GM21723 (cell line): Measurements from ENCODE around the gene GMPR2.

Experiments
- ATAC-seq: cut with Tn5 transposase; IDR thresholded peaks from one replicate; pipeline ENCODE4 v1.9.1; 2021; ENCODE audit warnings: mild to moderate bottlenecking, moderate library complexity; ENCODE audit not compliant: unreplicated experiment

GMPR2 gene

DNA sequence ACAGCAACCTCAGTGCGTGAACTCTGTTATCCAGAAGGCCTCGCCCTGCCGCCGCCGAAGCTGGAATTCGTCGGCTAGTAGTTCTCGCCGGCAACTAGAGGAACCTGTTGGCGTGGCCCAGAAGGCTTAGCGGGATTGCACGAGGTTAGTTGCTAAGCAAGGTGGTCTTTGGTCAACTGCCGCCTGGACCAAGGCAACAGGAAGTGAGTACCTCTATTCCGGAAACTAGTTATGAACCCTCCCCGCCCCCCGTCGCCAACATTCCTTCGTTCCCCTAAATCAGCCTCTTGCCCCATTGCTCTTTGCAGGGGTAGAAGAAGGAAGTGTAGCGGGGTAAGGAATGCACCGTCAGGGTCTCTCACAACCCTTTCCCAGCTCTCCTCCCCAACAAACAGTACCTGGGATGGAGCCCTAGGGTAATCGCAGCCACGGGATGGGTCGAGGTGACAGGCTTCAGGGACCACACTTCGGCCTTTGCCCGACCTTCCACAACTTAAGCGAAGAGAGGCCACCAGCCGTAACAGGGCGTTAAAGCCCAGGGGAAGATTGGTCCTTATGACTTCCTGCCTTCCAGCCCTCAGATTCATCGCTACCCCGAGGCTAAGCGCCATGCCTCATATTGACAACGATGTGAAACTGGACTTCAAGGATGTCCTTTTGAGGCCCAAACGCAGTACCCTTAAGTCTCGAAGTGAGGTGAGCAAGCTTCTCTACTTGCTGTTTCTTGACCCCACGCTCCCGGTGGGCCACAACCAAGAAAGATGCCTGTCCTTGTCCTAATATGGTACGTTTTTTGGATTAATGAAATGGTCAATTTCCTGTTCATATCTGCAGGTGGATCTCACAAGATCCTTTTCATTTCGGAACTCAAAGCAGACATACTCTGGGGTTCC, at the start of gene GMPR2:
Gene GMPR2 (plus strand): TSS at position 285 of the 893 bp plus-strand sequence. CDS start 325 bp downstream, at position 610.
- peak; percentile 58 for ATAC-seq

DNA sequence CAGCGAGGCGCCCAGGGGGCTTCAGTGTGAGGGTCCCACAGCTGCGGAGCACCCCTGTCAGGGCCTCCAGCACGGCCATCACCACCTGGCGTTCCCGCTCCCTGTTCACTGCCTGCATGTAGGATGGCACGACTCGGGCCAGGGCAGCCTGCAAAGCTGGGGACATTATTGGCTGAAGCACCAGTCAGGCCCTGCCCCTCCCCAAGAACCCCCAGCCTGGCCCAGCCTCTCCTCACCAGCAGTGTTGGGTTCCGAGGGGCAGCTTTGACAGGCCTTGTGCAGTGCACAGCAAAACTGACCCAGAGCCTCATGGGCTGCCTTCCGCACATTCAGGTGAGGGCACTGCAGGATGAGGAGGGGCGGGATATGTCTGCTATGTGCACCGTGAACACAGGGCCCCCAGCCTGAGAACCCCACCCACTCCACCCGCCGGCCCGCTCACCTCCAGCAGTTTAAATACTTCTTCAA, 49.7 kb upstream of the GMPR2 start:
- no peak for ATAC-seq

DNA sequence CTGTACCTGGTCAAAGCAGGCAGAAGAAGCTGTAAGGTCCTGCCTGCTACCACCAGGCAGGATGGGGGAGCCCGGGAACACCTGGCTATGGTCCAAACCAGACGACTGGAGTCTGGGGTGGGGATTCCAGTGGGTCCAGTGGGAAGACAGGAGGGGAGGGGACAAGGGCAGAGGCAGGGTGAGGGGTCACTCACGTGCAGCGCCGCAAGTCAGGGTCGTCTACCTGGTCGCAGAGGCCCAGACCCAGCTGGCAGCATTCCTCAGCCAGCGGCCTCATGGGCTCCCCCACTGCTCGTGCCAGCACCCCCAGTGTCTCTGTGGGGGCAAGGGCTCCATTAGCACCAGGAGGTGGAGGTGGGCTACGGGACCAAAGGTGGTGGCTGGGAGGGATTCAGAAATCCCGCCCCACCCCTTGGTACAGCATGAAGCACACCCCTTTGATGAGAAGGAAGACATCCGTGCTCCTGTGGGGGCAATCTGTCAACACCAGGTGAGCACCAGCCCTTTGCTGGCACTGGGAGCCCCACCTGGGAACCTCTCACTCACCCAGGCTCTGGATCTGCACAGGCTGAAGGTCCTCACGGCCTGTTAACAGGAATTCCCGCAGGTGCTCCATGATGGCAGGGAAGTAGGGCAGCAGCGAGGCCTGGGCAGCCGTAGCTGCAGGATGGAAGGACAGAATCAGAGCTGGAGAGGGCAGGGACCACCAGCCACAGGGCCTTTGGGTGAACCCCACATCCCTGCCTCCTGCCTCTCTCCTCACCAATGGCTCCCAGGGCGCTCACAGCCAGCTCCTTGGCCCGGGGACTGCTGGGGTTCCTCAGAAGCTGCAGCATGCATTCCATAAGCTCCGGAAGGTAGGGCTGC, 48.4 kb upstream of the GMPR2 start:
- no peak for ATAC-seq

DNA sequence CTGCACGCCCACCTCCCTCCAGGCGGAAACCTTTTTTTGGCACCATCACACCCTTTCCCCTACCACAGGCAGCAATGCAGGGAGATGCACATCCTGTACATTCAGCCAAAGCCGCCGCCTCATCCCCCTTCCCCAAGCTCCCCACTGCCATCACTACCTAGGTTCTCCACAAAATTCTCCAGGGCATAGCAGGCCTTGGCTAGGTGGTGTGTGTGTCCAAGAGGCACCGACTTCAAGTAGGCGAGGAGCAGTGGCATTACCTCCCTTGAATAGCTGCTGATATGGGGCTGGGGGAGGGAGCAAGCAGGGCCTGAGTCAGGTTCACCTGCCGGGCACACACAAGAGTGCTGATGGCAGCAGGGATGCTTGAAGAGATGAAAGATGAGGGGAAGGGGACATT, 47.7 kb upstream of the GMPR2 start:
- no peak for ATAC-seq

DNA sequence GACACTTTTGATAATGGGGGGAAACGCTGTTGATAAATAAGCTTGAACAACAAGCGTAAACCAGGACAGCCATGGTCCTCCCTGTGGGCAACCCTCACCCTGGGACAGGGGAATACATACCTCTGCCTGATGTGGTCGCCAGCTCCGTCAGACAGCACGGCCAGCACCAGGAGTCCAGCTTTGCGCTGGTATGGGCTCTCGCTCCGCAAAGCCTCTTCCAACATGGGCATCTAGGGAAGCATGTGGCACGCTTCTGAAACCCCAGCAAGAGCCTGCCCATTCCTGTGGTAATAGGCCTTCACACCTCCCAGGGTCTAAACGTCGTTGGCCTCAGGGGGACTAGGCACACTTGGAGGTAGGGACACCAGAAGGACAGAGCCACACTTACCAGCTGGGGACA, 47.0 kb upstream of the GMPR2 start:
- ATAC-seq = no peak

DNA sequence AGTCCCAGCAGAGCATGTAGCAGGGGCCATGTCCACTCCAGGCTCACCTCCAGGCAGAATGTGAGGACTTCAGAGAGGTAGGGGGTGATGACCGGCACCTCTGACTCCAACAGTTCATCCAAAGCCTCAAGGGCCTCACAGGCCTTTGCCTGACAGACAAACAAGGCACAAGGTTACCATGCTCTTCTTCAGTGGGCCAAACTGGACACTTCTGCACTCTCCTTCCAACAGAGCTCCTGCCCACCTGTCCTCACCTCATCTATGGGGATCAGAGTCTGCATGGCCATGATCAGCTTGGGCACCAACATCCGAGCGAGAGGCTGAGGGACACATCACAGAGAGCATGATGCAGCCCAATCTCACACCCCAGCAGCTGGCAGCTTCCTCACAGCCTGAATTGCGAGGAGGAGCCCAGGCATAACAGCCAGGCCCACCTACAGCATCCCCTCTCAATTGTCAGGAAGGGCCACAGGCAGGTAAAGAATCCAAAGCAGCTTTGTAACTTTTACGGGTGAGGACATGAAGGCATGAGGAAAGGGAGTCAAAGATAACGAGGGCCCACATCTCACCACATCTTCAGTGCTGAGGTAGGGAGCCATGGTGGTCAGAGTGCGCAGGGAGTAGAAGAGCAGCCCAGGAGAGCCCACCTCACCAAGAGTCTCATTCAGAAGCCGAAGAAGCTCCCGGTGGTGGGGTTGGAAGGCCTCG, 45.7 kb upstream of the GMPR2 start:
- ATAC-seq = no peak

DNA sequence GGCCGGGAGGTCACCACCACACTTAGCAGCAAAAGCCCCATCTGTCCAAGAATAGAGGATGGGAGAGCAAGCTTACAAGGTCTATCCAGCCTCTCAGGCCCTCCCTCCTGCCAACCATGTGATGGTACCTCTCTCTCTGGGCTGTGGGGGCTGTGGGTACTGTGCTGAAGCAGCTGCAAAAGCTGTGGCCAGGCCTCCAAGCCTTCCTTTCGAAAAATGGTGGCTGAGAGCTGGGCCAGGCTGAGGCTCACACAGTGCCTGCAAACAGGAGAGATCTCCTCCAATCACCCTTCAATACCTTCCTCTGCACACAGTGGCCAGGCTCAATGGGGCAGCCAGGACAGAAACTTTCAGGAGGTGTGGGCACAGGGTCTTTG, 45.2 kb upstream of the GMPR2 start:
- no peak for ATAC-seq

DNA sequence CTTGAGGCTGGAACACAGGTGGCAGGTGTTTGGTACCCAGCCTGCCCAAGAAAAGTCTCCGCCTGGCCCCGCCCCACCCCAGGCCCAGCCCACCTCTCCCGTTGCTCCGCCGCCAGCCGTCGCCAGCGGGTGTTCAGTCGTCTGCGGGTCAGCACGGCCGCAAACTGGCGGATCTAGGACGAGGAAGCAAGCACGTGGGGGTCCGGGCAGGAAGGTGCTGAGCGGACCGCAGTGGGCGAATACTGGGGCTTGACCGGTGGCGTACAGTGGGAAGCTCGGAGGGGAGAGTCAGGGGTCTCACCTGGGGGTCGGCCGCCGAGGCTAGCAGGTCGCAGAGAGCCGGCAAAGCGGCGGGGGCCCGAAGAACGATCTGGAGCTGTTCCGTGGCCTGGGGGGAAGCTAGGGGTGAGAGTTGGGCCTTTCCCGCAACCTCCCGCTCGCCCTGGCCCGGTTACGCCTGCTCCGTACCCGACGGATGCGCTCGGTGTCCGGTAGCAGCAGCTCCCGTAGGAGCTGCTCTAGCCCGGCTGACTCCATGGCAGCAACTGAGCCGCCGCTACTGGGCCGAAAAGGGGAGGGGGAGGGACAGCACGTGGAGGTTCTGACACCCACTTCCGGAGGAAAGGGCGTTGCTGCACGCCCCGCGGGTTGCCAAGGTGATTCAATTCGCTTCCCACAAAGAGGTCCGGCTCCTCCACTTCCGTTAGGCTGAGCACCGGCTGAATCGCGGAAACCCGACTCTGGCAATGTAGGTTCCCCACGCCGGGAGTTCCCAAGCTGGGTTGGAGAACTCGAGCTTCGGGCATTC, 44.3 kb upstream of the GMPR2 start, which contains the start of gene IPO4:
Gene IPO4 (minus strand): TSS at position 566 of the 808 bp plus-strand sequence. CDS start 29 bp downstream, at position 537.
- peak; percentile 85 for ATAC-seq

DNA sequence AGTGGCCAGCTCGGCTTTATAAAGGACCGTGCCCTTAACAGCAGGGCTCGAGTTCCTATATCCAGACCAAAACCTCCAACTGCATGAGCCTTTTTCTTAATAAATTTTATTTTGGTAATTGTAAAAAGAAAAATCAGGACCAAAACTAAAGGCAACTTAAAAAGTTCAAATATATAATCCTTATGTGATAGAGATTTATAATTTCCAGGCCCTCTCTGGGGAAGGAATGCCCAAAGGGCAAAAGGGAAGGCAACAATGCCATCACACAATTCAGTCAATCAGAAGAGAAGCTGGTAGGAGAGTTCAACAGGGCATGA, 43.7 kb upstream of the GMPR2 start:
- ATAC-seq = no peak

DNA sequence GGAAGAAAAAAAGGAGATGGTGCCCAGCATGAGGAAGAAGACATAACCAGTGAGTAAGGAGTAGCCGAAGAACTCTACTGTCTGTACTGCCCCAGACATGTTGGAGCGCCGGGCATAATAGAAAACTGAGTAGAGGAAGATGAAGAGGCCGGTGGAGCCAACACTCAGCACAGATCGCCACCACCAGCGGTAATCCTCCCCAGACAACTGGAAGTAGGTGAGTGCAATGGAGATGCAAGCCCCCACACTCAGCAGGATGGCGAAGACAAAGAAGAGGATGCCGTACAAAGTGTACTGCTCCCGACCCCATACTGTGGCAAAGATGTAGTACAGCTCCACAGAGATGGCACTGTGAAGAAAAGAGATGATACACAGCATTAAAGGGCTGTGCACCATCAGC, 43.3 kb upstream of the GMPR2 start:
- ATAC-seq = no peak

DNA sequence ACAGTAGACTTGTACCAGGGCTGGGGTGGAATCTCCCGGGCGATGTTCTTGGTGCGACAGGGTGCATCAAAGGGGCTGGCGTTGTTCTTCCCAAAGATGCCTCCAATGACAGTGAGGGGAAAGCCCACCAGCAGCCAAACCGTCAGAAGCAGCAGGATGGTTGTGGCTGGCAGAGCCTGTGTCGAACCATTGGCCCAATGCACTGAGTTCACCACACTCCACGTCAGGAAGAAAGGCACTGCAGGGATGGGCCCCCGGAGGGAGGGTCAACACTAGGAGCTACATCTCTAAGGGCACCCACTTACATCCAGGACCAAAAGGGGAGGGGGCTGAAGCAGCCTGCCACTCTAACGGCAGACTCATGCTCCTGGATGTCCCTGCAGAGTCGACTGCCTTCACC, 42.3 kb upstream of the GMPR2 start:
- no peak for ATAC-seq

DNA sequence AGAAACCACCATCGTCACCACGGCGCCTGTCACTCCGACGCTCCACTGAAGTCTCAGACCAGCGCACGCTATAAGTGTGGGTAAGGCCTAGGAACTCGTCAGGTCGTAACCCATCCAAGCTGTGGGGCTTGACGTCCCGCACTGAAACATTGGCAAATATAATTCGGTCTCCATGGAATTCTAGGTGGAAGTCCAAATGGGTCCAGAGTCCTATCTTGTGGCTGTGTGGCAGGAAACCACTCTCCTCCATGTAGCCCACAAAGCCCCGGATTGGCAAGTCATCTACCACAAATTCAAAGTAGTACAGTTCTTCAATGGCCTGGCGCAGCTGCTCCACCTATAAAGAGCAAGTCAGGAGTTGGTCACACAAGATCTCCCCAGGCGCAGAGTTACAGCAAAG, 39.8 kb upstream of the GMPR2 start:
- no peak for ATAC-seq

DNA sequence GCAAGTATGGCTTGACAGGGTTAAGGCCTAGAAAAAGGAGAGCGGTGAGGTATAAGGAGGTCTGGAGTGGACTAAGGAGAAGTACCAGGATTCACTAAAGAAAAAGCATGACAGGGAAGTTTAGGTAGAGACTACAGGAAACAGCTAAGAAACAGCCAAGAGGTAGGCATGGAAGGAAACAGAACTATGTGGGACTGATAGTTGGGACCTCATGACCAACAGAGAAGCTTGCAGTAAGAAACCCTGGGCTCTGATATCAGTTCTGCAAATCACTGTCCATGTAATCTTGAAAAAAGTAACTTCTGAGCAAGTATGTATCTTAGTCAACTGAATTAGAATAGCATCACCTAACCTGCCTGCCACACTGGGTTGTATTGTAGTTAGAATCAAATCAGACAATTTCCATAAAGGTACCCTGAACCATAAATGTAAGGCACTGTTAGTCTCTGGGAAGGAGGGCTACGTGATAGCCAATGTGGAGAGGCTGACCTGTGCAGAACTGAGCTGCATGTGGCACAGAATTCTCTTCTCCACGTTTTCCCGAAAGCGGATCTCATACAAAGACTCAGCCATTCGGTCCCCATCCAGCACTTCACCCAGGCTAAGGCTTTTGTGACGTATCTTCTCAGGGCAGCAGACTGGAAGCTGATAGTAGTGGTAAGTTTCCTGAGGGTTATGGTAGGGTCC, 38.4 kb upstream of the GMPR2 start:
- ATAC-seq = no peak

DNA sequence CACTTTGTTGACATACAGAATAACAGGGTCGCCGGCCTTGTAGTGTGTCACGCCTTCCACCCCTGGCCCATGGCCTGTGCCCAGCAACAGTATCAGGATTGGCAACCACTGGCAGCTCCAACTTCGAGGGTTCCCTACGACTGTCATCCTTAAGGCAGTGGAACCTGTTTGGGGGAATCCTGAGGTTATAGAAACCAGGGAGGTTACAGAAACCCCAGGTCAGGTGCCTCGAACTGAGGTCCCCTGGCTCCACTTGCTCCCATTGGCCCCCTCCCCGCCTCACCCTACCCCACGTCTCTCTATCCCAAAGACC, 37.9 kb upstream of the GMPR2 start:
- no peak for ATAC-seq

DNA sequence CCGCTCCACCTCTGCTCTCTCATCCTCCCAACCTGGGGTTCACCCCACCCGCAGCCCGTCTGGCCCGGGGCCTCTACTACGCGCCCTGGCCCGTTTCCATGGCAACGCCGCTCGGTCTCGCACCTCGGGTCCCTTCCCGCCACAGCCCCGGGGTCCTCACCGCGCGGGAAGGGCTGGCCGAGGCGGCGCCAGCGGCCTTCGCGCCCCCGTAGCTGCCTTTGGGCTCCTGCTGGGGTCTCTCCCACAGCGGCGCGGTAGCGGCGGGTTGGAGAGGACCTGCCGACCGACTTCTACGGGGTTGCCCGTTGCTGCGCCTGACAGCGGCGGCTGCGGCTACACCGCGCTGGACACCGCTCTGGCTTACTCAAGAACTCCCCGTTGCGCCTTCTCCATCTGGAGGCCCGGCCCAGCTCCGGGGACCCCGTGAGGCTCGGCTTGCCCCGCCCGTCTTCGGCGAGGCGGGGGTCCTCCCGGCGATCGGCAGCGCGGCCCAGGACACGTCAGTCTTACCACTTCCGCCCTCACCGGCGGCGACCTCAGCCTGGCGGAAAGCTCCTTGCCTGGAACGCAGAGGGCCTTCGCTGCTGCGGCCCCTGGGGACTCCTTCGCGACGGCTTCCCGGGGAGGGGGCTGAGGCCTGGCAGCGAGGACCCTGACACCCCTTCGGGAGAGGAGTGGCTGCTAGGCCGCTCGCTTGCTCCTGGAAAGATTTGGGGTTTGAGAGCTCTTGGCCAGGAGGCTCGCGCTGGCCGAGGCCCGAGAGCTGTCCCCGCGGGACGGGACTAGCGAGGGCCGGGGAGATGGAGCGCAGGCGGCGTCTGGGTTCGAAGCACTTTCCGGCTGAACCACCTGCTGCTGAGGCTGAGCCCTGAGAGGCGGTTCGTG, 37.3 kb upstream of the GMPR2 start, which contains the start of gene TM9SF1:
Gene TM9SF1 (minus strand): TSS at position 256 of the 885 bp plus-strand sequence. CDS start 422 bp downstream, outside the sequence.
- ATAC-seq = peak; percentile 90

DNA sequence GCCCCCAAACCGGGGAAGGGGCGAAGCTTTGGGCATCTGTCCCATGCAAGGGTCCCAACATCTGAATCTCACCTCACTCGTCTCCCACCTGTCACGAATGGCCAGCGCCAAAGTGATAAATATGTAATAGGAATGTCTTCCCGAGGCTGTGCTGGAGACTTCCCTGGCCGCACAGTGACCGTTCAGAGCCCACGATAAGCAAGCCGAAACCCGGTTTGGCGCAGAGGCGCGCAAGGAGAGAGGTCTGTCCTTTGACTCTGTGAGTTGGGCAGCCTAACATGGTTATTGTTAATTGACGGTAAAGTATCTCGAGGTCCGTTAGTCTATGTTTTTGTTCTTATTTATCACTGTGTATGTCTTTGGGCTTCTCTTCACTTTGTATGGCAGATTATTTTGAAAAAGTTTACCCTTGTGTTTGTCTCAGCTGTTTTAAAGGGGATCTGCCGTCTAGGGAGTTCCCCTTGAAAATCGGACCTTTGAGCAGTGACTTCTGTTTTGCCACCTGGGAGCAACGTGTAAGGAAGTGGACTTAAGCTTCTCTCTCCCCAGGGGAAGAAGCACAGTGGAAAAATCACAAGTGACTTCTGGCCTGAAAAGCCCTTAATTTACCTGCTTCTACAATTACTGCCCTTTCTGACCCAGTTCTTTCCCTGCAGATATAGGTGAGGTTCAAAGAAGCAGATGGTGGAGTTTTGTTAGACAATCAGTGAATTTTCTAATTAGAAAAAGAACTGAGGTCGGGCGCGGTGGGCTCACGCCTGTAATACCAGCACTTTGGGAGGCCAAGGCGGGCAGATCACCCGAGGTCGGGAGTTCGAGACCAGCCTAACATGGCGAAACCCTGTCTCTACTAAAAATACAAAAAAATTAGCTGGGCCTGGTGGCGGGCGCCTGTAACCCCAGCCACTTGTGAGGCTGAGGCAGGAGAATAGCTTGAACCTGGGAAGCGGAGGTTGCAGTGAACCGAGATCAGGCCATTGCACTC, 36.4 kb upstream of the GMPR2 start:
- ATAC-seq = peak; percentile 20

DNA sequence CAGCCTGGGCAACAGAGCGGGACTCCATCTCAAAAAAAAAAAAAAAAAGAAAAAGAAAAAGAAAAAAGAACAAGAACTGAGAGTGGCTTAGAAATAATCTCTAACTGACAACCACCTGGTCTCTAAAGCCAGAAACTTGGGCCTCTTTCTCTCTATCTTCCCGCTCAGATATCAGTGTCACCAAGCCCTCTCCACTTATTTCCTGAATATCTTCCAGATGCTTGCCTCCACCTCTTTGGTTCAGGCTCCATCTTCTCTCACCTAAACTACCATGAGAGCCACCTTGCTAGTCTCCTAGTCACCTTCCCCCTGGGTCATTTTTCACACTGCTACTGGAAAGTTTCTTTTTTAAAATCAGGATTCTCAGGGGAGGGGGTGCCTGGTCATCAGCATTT, 35.7 kb upstream of the GMPR2 start:
- ATAC-seq = no peak
